ENCODE results near the gene ECE1. TPM values are rescaled to one million over a fixed set of nuclear protein-coding genes. Genes with fewer than 3 reads are reported as not detected.

The ECE1 gene
- total RNA-seq, 3 donors from 2014 or later, result 103 to 161 (median 149) TPM

- DNase-seq (no peak), ATAC-seq (no peak)
- no peak overlapping the region for H3K4me3 ChIP-seq
- H3K36me3 ChIP-seq (ENCODE audit: low read depth), result no peaks in the 10 kb centered on the region
- H3K9me3 ChIP-seq, result no peaks in the 10 kb centered on the region
- H3K4me1 ChIP-seq (ENCODE audit: low read depth), result peaks cover 24% of the 10 kb centered on the region
- no peak for TF ChIP-seq CTCF (IDR thresholded peaks at IDR 0.05)
- intact Hi-C loops (cut with DNase I, micrococcal nuclease), result no loop called here
Measured at GRCh38 chr1:21304488-21304887, 14.2 kb upstream of the ECE1 start.

GRCh38 chr1:21302747-21303715 is 12.8 kb upstream of the ECE1 start:
- Histone ChIP-seq H3K9me3 (no peaks in the 10 kb centered on the region), H3K36me3 (ENCODE audit: low read depth) (no peaks in the 10 kb centered on the region), H3K4me3 (no peak overlapping the region), H3K4me1 (ENCODE audit: low read depth) (peaks cover 33% of the 10 kb centered on the region)
- intact Hi-C loops (cut with DNase I, micrococcal nuclease), result no loop called here
- DNase-seq (peak; percentile 84 to 86 (median 85)), ATAC-seq (peak; percentile 78)
- TF ChIP-seq CTCF (IDR thresholded peaks at IDR 0.05), result no peak

- intact Hi-C loops (cut with DNase I, micrococcal nuclease), result no loop called here
- no peak for TF ChIP-seq CTCF (IDR thresholded peaks at IDR 0.05)
- ATAC-seq (no peak), DNase-seq (no peak)
- no peaks in the 10 kb centered on the region for H3K9me3 ChIP-seq
- no peaks in the 10 kb centered on the region for H3K36me3 ChIP-seq (ENCODE audit: low read depth)
- H3K4me3 ChIP-seq, result no peak overlapping the region
- peaks cover 35% of the 10 kb centered on the region for H3K4me1 ChIP-seq (ENCODE audit: low read depth)
Measured at GRCh38 chr1:21301794-21302440, 11.7 kb upstream of the ECE1 start.

GRCh38 chr1:21300774-21301173 is 10.5 kb upstream of the ECE1 start:
- DNase-seq (no peak), ATAC-seq (no peak)
- no peaks in the 10 kb centered on the region for H3K36me3 ChIP-seq (ENCODE audit: low read depth)
- H3K4me1 ChIP-seq (ENCODE audit: low read depth), result peaks cover 35% of the 10 kb centered on the region
- H3K4me3 ChIP-seq, result no peak overlapping the region
- no peak for TF ChIP-seq CTCF (IDR thresholded peaks at IDR 0.05)
- intact Hi-C loops (cut with DNase I, micrococcal nuclease), result no loop called here
- H3K9me3 ChIP-seq, result no peaks in the 10 kb centered on the region

GRCh38 chr1:21299780-21300395 is 9.6 kb upstream of the ECE1 start:
- Histone ChIP-seq H3K36me3 (ENCODE audit: low read depth) (no peaks in the 10 kb centered on the region), H3K9me3 (no peaks in the 10 kb centered on the region), H3K4me3 (no peak overlapping the region), H3K4me1 (ENCODE audit: low read depth) (peaks cover 35% of the 10 kb centered on the region)
- intact Hi-C loops (cut with DNase I, micrococcal nuclease), result no loop called here
- ATAC-seq, result no peak
- DNase-seq, result no peak
- no peak for TF ChIP-seq CTCF (IDR thresholded peaks at IDR 0.05)

Measured in mucosa of descending colon (tissue), 3 donors.